Activated CD4-positive, alpha-beta T cell treated with anti-CD3 and anti-CD28 coated beads for 36 hours (primary cell): ENCODE measurements around the gene KLF6. TPM values are rescaled to one million over a fixed set of nuclear protein-coding genes. Genes with fewer than 3 reads are reported as not detected.

Source experiments
- ATAC-seq: fragments of 200-7000 bp; cut with Tn5 transposase; one replicate; pipeline ENCODE4 v1.10.0; 2021; ENCODE audit warnings: mild to moderate bottlenecking, moderate library complexity
- CTCF ChIA-PET: fragments of 350-600 bp; sonication (Branson Sonifier 250); formaldehyde crosslinking; loops from one replicate; lab custom pipeline; 2021; ENCODE audit warnings: antibody characterized with exemption; lab: Charles Lee
- POLR2A ChIA-PET: fragments of 350-600 bp; sonication (Branson Sonifier 250); formaldehyde crosslinking; loops from one replicate; lab custom pipeline; 2021; ENCODE audit warnings: antibody characterized with exemption, inconsistent platforms; lab: Charles Lee
- DNase-seq: peaks from one replicate; pipeline ENCODE4 v3.0.0-alpha.2; 2020
- H3K27ac Mint-ChIP-seq: one replicate; pipeline ENCODE4 v1.8.0; 2021; ENCODE audit warnings: mixed read lengths
- H3K27me3 Mint-ChIP-seq: one replicate; pipeline ENCODE4 v1.8.0; 2021; ENCODE audit warnings: mixed read lengths
- H3K36me3 Mint-ChIP-seq: one replicate; pipeline ENCODE4 v1.8.0; 2021; ENCODE audit warnings: low read depth, mixed read lengths
- H3K4me1 Mint-ChIP-seq: one replicate; pipeline ENCODE4 v1.8.0; 2021; ENCODE audit warnings: mixed read lengths
- H3K4me3 Mint-ChIP-seq: one replicate; pipeline ENCODE4 v1.8.0; 2021; ENCODE audit warnings: mild to moderate bottlenecking, moderate library complexity, mixed read lengths
- H3K9me3 Mint-ChIP-seq: one replicate; pipeline ENCODE4 v1.8.0; 2021; ENCODE audit warnings: low read depth, mixed read lengths
- intact Hi-C, 2 experiments: fragments of 100-400 bp; cut with DNase I in 1 of 2; cut with micrococcal nuclease in 1 of 2; formaldehyde crosslinking; loops; one replicate each; pipeline versions ENCODE4 v1.14.2 to v1.15.1; 2022 to 2024; cut with DNase I, micrococcal nuclease
- total RNA-seq, 2 experiments: library from RNA; stranded (reverse); gene quantifications; one replicate each; pipeline ENCODE4 v1.2.3, GENCODE V29; 2021

KLF6 gene
- total RNA-seq, 2 experiments from 2014 or later: 107 to 114 TPM

GRCh38 chr10:3774018-3774813, 10.8 kb downstream of the KLF6 start:
- ChIA-PET CTCF (interaction anchor here (0.9 to 1.3 kb wide), 2 partner anchors 9 to 37 kb away, joined by 3 read pairs; no protein-coding TSS in a partner anchor), POLR2A (interaction anchor here (0.7 to 2.2 kb wide), 7 partner anchors 9 to 78 kb away, joined by 4 to 11 read pairs (median 6); no protein-coding TSS in a partner anchor)
- peaks cover 46% of the 10 kb centered on the region for H3K4me1 Mint-ChIP-seq
- H3K27ac Mint-ChIP-seq: peak overlapping the region; percentile 5
- H3K36me3 Mint-ChIP-seq: peaks cover 43% of the 10 kb centered on the region
- no peak overlapping the region for H3K4me3 Mint-ChIP-seq
- DNase-seq: no peak
- no peaks in the 10 kb centered on the region for H3K27me3 Mint-ChIP-seq
- H3K9me3 Mint-ChIP-seq: no peaks in the 10 kb centered on the region
- ATAC-seq: no peak
- intact Hi-C loops: no loop called here

- CTCF ChIA-PET: interaction anchor here (0.7 kb wide), 1 partner anchor 465 kb away, joined by 3 read pairs; no protein-coding TSS in a partner anchor
- ATAC-seq: no peak
- intact Hi-C loops: no loop called here
- H3K27me3 Mint-ChIP-seq: no peaks in the 10 kb centered on the region
- peaks cover 36% of the 10 kb centered on the region for H3K36me3 Mint-ChIP-seq
- no peak overlapping the region for H3K4me3 Mint-ChIP-seq
- H3K27ac Mint-ChIP-seq: no peak overlapping the region
- H3K9me3 Mint-ChIP-seq: no peaks in the 10 kb centered on the region
- DNase-seq: no peak
- POLR2A ChIA-PET: interaction anchor here (2.2 kb wide), 1 partner anchor 78 kb away, joined by 11 read pairs; no protein-coding TSS in a partner anchor
- peaks cover 39% of the 10 kb centered on the region for H3K4me1 Mint-ChIP-seq
Observed at GRCh38 chr10:3773460-3774017, 11.5 kb downstream of the KLF6 start.

- CTCF ChIA-PET: interaction anchor here (0.7 to 0.8 kb wide), 3 partner anchors 15 to 575 kb away, joined by 3 to 4 read pairs (median 4); no protein-coding TSS in a partner anchor
Observed at GRCh38 chr10:3772361-3773171, 12.4 kb downstream of the KLF6 start.

GRCh38 chr10:3770611-3771110, 14.3 kb downstream of the KLF6 start:
- Mint-ChIP-seq H3K4me1 (peaks cover 30% of the 10 kb centered on the region), H3K27me3 (no peaks in the 10 kb centered on the region), H3K9me3 (no peaks in the 10 kb centered on the region), H3K36me3 (peaks cover 12% of the 10 kb centered on the region), H3K27ac (no peak overlapping the region), H3K4me3 (no peak overlapping the region)
- ChIA-PET POLR2A (interaction anchor here (0.6 to 0.7 kb wide), 2 partner anchors 14 to 30 kb away, joined by 7 read pairs; partner anchors contain the start of gene KLF6), CTCF (no interaction called here)
- intact Hi-C loops: no loop called here
- DNase-seq (no peak), ATAC-seq (no peak)

More at GRCh38 chr10:3772361-3773171, 12.4 kb downstream of the KLF6 start:
- H3K4me3 Mint-ChIP-seq: no peak overlapping the region
- peaks cover 27% of the 10 kb centered on the region for H3K36me3 Mint-ChIP-seq
- POLR2A ChIA-PET: no interaction called here
- DNase-seq (no peak), ATAC-seq (no peak)
- intact Hi-C loops: no loop called here
- H3K27me3 Mint-ChIP-seq: no peaks in the 10 kb centered on the region
- H3K4me1 Mint-ChIP-seq: peaks cover 30% of the 10 kb centered on the region
- no peaks in the 10 kb centered on the region for H3K9me3 Mint-ChIP-seq
- H3K27ac Mint-ChIP-seq: no peak overlapping the region

GRCh38 chr10:3769556-3769955, 15.5 kb downstream of the KLF6 start:
- Mint-ChIP-seq H3K4me3 (no peak overlapping the region), H3K4me1 (peaks cover 35% of the 10 kb centered on the region), H3K27me3 (no peaks in the 10 kb centered on the region), H3K9me3 (no peaks in the 10 kb centered on the region), H3K27ac (no peak overlapping the region), H3K36me3 (peaks cover 4% of the 10 kb centered on the region)
- intact Hi-C loops: no loop called here
- CTCF ChIA-PET: no interaction called here
- DNase-seq (no peak), ATAC-seq (no peak)
- POLR2A ChIA-PET: no interaction called here

GRCh38 chr10:3766046-3766756, 18.8 kb downstream of the KLF6 start:
- peak overlapping the region; percentile 79 for H3K27ac Mint-ChIP-seq

GRCh38 chr10:3765146-3765545, 19.9 kb downstream of the KLF6 start:
- no peaks in the 10 kb centered on the region for H3K27me3 Mint-ChIP-seq
- intact Hi-C loops: loop anchor here in 1 of 2 experiments (1.0 kb wide), 1 partner anchor 25 kb away; no protein-coding TSS in a partner anchor
- H3K4me1 Mint-ChIP-seq: peaks cover 75% of the 10 kb centered on the region
- H3K27ac Mint-ChIP-seq: peak overlapping the region; percentile 79
- DNase-seq (peak; percentile 76), ATAC-seq (peak; percentile 63)
- peaks cover 5% of the 10 kb centered on the region for H3K9me3 Mint-ChIP-seq
- peak overlapping the region; percentile 51 for H3K4me3 Mint-ChIP-seq
- H3K36me3 Mint-ChIP-seq: peaks cover 6% of the 10 kb centered on the region
- POLR2A ChIA-PET: interaction anchor here (1.0 to 1.9 kb wide), 4 partner anchors 10 to 25 kb away, joined by 3 to 26 read pairs (median 4); partner anchors contain the start of gene KLF6
- CTCF ChIA-PET: interaction anchor here (0.9 to 1.8 kb wide), 4 partner anchors 10 to 84 kb away, joined by 3 to 8 read pairs (median 4); no protein-coding TSS in a partner anchor

More at GRCh38 chr10:3766046-3766756, 18.8 kb downstream of the KLF6 start:
- DNase-seq (no peak), ATAC-seq (no peak)
- POLR2A ChIA-PET: interaction anchor here (1.9 kb wide), 1 partner anchor 19 kb away, joined by 26 read pairs; the partner anchor contains the start of gene KLF6
- CTCF ChIA-PET: interaction anchor here (1.1 to 1.2 kb wide), 2 partner anchors 9 to 24 kb away, joined by 3 read pairs; no protein-coding TSS in a partner anchor
- H3K36me3 Mint-ChIP-seq: peaks cover under 1% of the 10 kb centered on the region
- intact Hi-C loops: no loop called here
- no peaks in the 10 kb centered on the region for H3K27me3 Mint-ChIP-seq
- H3K4me3 Mint-ChIP-seq: no peak overlapping the region
- H3K9me3 Mint-ChIP-seq: no peaks in the 10 kb centered on the region
- peaks cover 65% of the 10 kb centered on the region for H3K4me1 Mint-ChIP-seq

GRCh38 chr10:3764626-3765112, 20.3 kb downstream of the KLF6 start:
- Mint-ChIP-seq H3K4me1 (peaks cover 74% of the 10 kb centered on the region), H3K36me3 (peaks cover 6% of the 10 kb centered on the region), H3K27ac (peak overlapping the region; percentile 79), H3K9me3 (peaks cover 5% of the 10 kb centered on the region), H3K27me3 (no peaks in the 10 kb centered on the region), H3K4me3 (peak overlapping the region; percentile 51)
- ATAC-seq (peak; percentile 6), DNase-seq (no peak)
- ChIA-PET POLR2A (interaction anchor here (1.0 to 1.9 kb wide), 4 partner anchors 9 to 24 kb away, joined by 3 to 26 read pairs (median 4); partner anchors contain the start of gene KLF6), CTCF (interaction anchor here (0.6 to 1.8 kb wide), 7 partner anchors 10 to 569 kb away, joined by 3 to 8 read pairs (median 3); no protein-coding TSS in a partner anchor)
- intact Hi-C loops: loop anchor here in 1 of 2 experiments (1.0 to 5.0 kb wide), 2 partner anchors 24 to 97 kb away; no protein-coding TSS in a partner anchor

GRCh38 chr10:3763852-3764625, 21.0 kb downstream of the KLF6 start:
- peak overlapping the region; percentile 51 for H3K4me3 Mint-ChIP-seq
- ChIA-PET CTCF (interaction anchor here (0.6 to 1.8 kb wide), 4 partner anchors 9 to 569 kb away, joined by 3 to 8 read pairs (median 3); no protein-coding TSS in a partner anchor), POLR2A (interaction anchor here (0.7 to 1.9 kb wide), 5 partner anchors 9 to 24 kb away, joined by 3 to 26 read pairs (median 3); partner anchors contain the start of gene KLF6)
- no peak for DNase-seq
- intact Hi-C loops: loop anchor here in 1 of 2 experiments (5.0 kb wide), 1 partner anchor 97 kb away; no protein-coding TSS in a partner anchor
- H3K9me3 Mint-ChIP-seq: peaks cover 5% of the 10 kb centered on the region
- H3K4me1 Mint-ChIP-seq: peaks cover 78% of the 10 kb centered on the region
- no peak for ATAC-seq
- H3K27ac Mint-ChIP-seq: peak overlapping the region; percentile 79
- H3K27me3 Mint-ChIP-seq: no peaks in the 10 kb centered on the region
- peaks cover 6% of the 10 kb centered on the region for H3K36me3 Mint-ChIP-seq
